Lower leg skin (tissue), 3 donors: ENCODE measurements around the gene GPRIN1.

Experiments used
- CTCF ChIP-seq, 3 donors: fragments of 450-650 bp; IDR thresholded peaks; one replicate each; pipeline ENCODE4 v1.5.1; 2016; ENCODE audit warnings: antibody characterized with exemption in 3 of 3, mild to moderate bottlenecking in 3 of 3, moderate library complexity in 2 of 3
- POLR2A ChIP-seq, 2 donors: fragments of 450-650 bp; IDR thresholded peaks; one replicate each; pipeline ENCODE4 v1.6.1; 2016 to 2017; ENCODE audit warnings: antibody characterized with exemption in 2 of 2, mild to moderate bottlenecking in 1 of 2, moderate library complexity in 1 of 2

GRCh38 chr5:176656467-176656990 is 46.6 kb upstream of the GPRIN1 start:
- TF ChIP-seq POLR2A (IDR thresholded peaks at IDR 0.05), result no peak
- no peak for TF ChIP-seq CTCF (IDR thresholded peaks at IDR 0.05)
